IPS-18a (cell line): ENCODE data around the gene FFAR4.

Source experiments
- H3K27ac ChIP-seq: one replicate; pipeline ENCODE4 v1.5.1; 2013; ENCODE audit warnings: low read length
- H3K27me3 ChIP-seq: one replicate; pipeline ENCODE4 v1.6.1; 2013; ENCODE audit warnings: mild to moderate bottlenecking, low read length; ENCODE audit not compliant: control insufficient read depth, insufficient read depth
- H3K36me3 ChIP-seq: one replicate; pipeline ENCODE4 v1.6.1; 2013; ENCODE audit warnings: low read depth, low read length; ENCODE audit not compliant: control insufficient read depth
- H3K4me1 ChIP-seq: one replicate; pipeline ENCODE4 v1.6.1; 2013; ENCODE audit warnings: low read depth, low read length; ENCODE audit not compliant: control insufficient read depth
- H3K4me3 ChIP-seq: one replicate; pipeline ENCODE4 v1.5.1; 2013; ENCODE audit warnings: low read length
- H3K9ac ChIP-seq: one replicate; pipeline ENCODE4 v1.6.1; 2013; ENCODE audit warnings: mild to moderate bottlenecking, low read length, moderate library complexity
- H3K9me3 ChIP-seq: one replicate; pipeline ENCODE4 v1.6.1; 2013; ENCODE audit warnings: low read depth, low read length; ENCODE audit not compliant: control insufficient read depth

The FFAR4 gene

GRCh38 chr10:93630625-93631557 is 64.4 kb downstream of the FFAR4 start:
- H3K27ac ChIP-seq = no peak overlapping the region

More at GRCh38 chr10:93630625-93631557, 64.4 kb downstream of the FFAR4 start:
- Histone ChIP-seq H3K4me1 (no peaks in the 10 kb centered on the region), H3K4me3 (no peak overlapping the region), H3K9me3 (no peaks in the 10 kb centered on the region), H3K9ac (no peak overlapping the region), H3K27me3 (no peaks in the 10 kb centered on the region), H3K36me3 (no peaks in the 10 kb centered on the region)
